Keratinocyte (primary cell): ENCODE results near the gene ABHD4.

ENCODE experiments used
- CTCF ChIP-seq, 3 experiments: IDR thresholded peaks in 1 of 3; conservative IDR thresholded peaks in 1 of 3; optimal IDR thresholded peaks in 1 of 3; 2 replicates in 2 of 3; 3 replicates in 1 of 3; pipeline versions ENCODE3 to v1.5.1; 2011; ENCODE audit warnings: low read length in 3 of 3, mild to moderate bottlenecking in 3 of 3, moderate library complexity in 2 of 3, control low read depth in 1 of 3, inconsistent platforms in 1 of 3; ENCODE audit not compliant: insufficient read depth in 2 of 3; ENCODE audit errors: extremely low read depth in 1 of 3
- EZH2 ChIP-seq: IDR thresholded peaks from one replicate; pipeline ENCODE4 v1.6.1; 2012; ENCODE audit warnings: inconsistent platforms, mild to moderate bottlenecking, low read length, moderate library complexity

DNA sequence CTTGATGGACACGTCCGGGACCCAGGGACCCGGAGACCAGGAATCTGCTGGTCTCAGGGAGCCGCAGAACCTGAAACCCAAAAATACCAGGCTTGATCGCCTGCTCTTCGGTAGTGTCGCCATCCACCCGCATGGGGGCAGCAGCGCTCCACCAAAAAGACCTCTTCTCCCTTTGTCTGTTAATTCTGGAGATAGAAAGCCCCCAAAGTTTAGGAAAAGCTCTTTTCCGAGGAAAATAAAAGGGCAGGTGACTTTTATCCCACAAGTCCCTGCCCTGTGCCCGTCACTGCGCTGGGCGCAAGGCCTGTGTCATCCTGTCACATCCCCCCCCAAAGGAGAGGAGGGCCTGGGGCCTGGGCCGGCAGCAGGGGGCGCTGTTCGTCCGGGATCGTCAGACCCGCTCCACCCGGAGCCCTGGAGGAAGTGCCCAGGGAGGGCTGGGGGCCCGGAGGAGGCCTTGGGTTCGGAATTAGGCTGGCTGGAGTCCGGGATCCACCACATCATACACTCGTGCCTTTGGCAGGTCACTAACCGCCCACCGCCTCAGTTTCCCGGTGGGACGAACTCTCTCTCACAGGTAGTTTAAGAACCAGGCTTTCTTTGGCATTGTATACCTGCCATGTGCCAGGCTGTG, 41.0 kb upstream of the ABHD4 start:
- TF ChIP-seq CTCF (optimal IDR thresholded peaks at IDR 0.05 in 1 of 3, IDR thresholded peaks at IDR 0.05 in 1 of 3, conservative IDR thresholded peaks at IDR 0.05 in 1 of 3; ENCODE audit: extremely low read depth in 1 of 3, insufficient read depth in 2 of 3, low read length in 3 of 3) = peak; percentile 75 to 97 (median 95)
- TF ChIP-seq EZH2 = no peak
